Activated naive CD8-positive, alpha-beta T cell treated with anti-CD3 and anti-CD28 coated beads for 36 hours (primary cell): ENCODE results near the gene GPC6. TPM values are rescaled to one million over a fixed set of nuclear protein-coding genes. Genes with fewer than 3 reads are reported as not detected.

Experiments used
- DNase-seq: peaks from one replicate; pipeline ENCODE4 v3.0.0; 2021
- H3K27ac Mint-ChIP-seq: one replicate; pipeline ENCODE4 v1.8.0; 2022; ENCODE audit warnings: mild to moderate bottlenecking, moderate library complexity, mixed read lengths
- H3K27me3 Mint-ChIP-seq: one replicate; pipeline ENCODE4 v1.8.0; 2022; ENCODE audit warnings: mild to moderate bottlenecking, mixed read lengths
- H3K36me3 Mint-ChIP-seq: one replicate; pipeline ENCODE4 v1.8.0; 2021; ENCODE audit warnings: mild to moderate bottlenecking, mixed read lengths
- H3K4me1 Mint-ChIP-seq: one replicate; pipeline ENCODE4 v1.8.0; 2021; ENCODE audit warnings: mixed read lengths
- H3K4me3 Mint-ChIP-seq: one replicate; pipeline ENCODE4 v1.8.0; 2022; ENCODE audit warnings: mild to moderate bottlenecking, moderate library complexity, mixed read lengths
- H3K9me3 Mint-ChIP-seq: one replicate; pipeline ENCODE4 v1.8.0; 2022; ENCODE audit warnings: mixed read lengths
- total RNA-seq, 2 experiments: library from RNA; stranded (reverse); gene quantifications; one replicate each; pipeline ENCODE4 v1.2.3, GENCODE V29; 2021

The GPC6 gene
- total RNA-seq, 2 experiments from 2014 or later = not detected

- no peaks in the 10 kb centered on the region for H3K27me3 Mint-ChIP-seq
- H3K4me1 Mint-ChIP-seq = no peaks in the 10 kb centered on the region
- no peak overlapping the region for H3K27ac Mint-ChIP-seq
- DNase-seq = no peak
- no peaks in the 10 kb centered on the region for H3K36me3 Mint-ChIP-seq
- H3K4me3 Mint-ChIP-seq = no peak overlapping the region
- no peaks in the 10 kb centered on the region for H3K9me3 Mint-ChIP-seq
Observed at GRCh38 chr13:93653776-93654175, 427.2 kb downstream of the GPC6 start.

GRCh38 chr13:93655154-93655553 is 428.5 kb downstream of the GPC6 start:
- Mint-ChIP-seq H3K27ac (no peak overlapping the region), H3K36me3 (no peaks in the 10 kb centered on the region), H3K27me3 (no peaks in the 10 kb centered on the region), H3K9me3 (no peaks in the 10 kb centered on the region), H3K4me1 (no peaks in the 10 kb centered on the region), H3K4me3 (no peak overlapping the region)
- no peak for DNase-seq

- H3K4me3 Mint-ChIP-seq = no peak overlapping the region
- DNase-seq = no peak
- H3K9me3 Mint-ChIP-seq = no peaks in the 10 kb centered on the region
- no peaks in the 10 kb centered on the region for H3K4me1 Mint-ChIP-seq
- H3K27ac Mint-ChIP-seq = no peak overlapping the region
- no peaks in the 10 kb centered on the region for H3K27me3 Mint-ChIP-seq
- no peaks in the 10 kb centered on the region for H3K36me3 Mint-ChIP-seq
Observed at GRCh38 chr13:93660391-93661063, 433.9 kb downstream of the GPC6 start.

- H3K36me3 Mint-ChIP-seq = no peaks in the 10 kb centered on the region
- H3K27ac Mint-ChIP-seq = no peak overlapping the region
- H3K4me3 Mint-ChIP-seq = no peak overlapping the region
- no peak for DNase-seq
- H3K9me3 Mint-ChIP-seq = no peaks in the 10 kb centered on the region
- no peaks in the 10 kb centered on the region for H3K27me3 Mint-ChIP-seq
- H3K4me1 Mint-ChIP-seq = no peaks in the 10 kb centered on the region
Observed at GRCh38 chr13:93670866-93671265, 444.3 kb downstream of the GPC6 start.

- no peaks in the 10 kb centered on the region for H3K9me3 Mint-ChIP-seq
- H3K4me3 Mint-ChIP-seq = no peak overlapping the region
- no peaks in the 10 kb centered on the region for H3K27me3 Mint-ChIP-seq
- no peaks in the 10 kb centered on the region for H3K36me3 Mint-ChIP-seq
- no peak for DNase-seq
- no peaks in the 10 kb centered on the region for H3K4me1 Mint-ChIP-seq
- H3K27ac Mint-ChIP-seq = no peak overlapping the region
Observed at GRCh38 chr13:93672996-93673395, 446.4 kb downstream of the GPC6 start.

GRCh38 chr13:93673885-93674284 is 447.3 kb downstream of the GPC6 start:
- H3K4me3 Mint-ChIP-seq = no peak overlapping the region
- H3K4me1 Mint-ChIP-seq = no peaks in the 10 kb centered on the region
- no peak overlapping the region for H3K27ac Mint-ChIP-seq
- no peaks in the 10 kb centered on the region for H3K36me3 Mint-ChIP-seq
- H3K27me3 Mint-ChIP-seq = no peaks in the 10 kb centered on the region
- no peaks in the 10 kb centered on the region for H3K9me3 Mint-ChIP-seq
- DNase-seq = no peak

GRCh38 chr13:93674337-93674755 is 447.7 kb downstream of the GPC6 start:
- H3K4me1 Mint-ChIP-seq = no peaks in the 10 kb centered on the region
- no peak for DNase-seq
- no peak overlapping the region for H3K4me3 Mint-ChIP-seq
- no peak overlapping the region for H3K27ac Mint-ChIP-seq
- no peaks in the 10 kb centered on the region for H3K9me3 Mint-ChIP-seq
- H3K27me3 Mint-ChIP-seq = no peaks in the 10 kb centered on the region
- no peaks in the 10 kb centered on the region for H3K36me3 Mint-ChIP-seq

GRCh38 chr13:93680329-93680728 is 453.7 kb downstream of the GPC6 start:
- no peak overlapping the region for H3K4me3 Mint-ChIP-seq
- H3K27me3 Mint-ChIP-seq = no peaks in the 10 kb centered on the region
- DNase-seq = no peak
- no peaks in the 10 kb centered on the region for H3K36me3 Mint-ChIP-seq
- H3K9me3 Mint-ChIP-seq = no peaks in the 10 kb centered on the region
- H3K4me1 Mint-ChIP-seq = no peaks in the 10 kb centered on the region
- no peak overlapping the region for H3K27ac Mint-ChIP-seq

- no peaks in the 10 kb centered on the region for H3K36me3 Mint-ChIP-seq
- H3K4me1 Mint-ChIP-seq = no peaks in the 10 kb centered on the region
- no peaks in the 10 kb centered on the region for H3K9me3 Mint-ChIP-seq
- DNase-seq = no peak
- no peak overlapping the region for H3K4me3 Mint-ChIP-seq
- H3K27me3 Mint-ChIP-seq = peaks cover 3% of the 10 kb centered on the region
- no peak overlapping the region for H3K27ac Mint-ChIP-seq
Observed at GRCh38 chr13:93685900-93686299, 459.3 kb downstream of the GPC6 start.

GRCh38 chr13:93686399-93686798 is 459.8 kb downstream of the GPC6 start:
- Mint-ChIP-seq H3K27ac (no peak overlapping the region), H3K36me3 (no peaks in the 10 kb centered on the region), H3K4me3 (no peak overlapping the region), H3K27me3 (peaks cover 3% of the 10 kb centered on the region), H3K9me3 (no peaks in the 10 kb centered on the region), H3K4me1 (no peaks in the 10 kb centered on the region)
- no peak for DNase-seq

- Mint-ChIP-seq H3K9me3 (no peaks in the 10 kb centered on the region), H3K36me3 (no peaks in the 10 kb centered on the region), H3K27me3 (peaks cover 3% of the 10 kb centered on the region), H3K4me1 (no peaks in the 10 kb centered on the region), H3K27ac (no peak overlapping the region), H3K4me3 (no peak overlapping the region)
- DNase-seq = no peak
Observed at GRCh38 chr13:93687261-93687660, 460.7 kb downstream of the GPC6 start.

GRCh38 chr13:93689333-93689732 is 462.7 kb downstream of the GPC6 start:
- no peak for DNase-seq
- H3K27ac Mint-ChIP-seq = no peak overlapping the region
- no peaks in the 10 kb centered on the region for H3K4me1 Mint-ChIP-seq
- no peaks in the 10 kb centered on the region for H3K36me3 Mint-ChIP-seq
- H3K4me3 Mint-ChIP-seq = no peak overlapping the region
- no peaks in the 10 kb centered on the region for H3K9me3 Mint-ChIP-seq
- peaks cover 3% of the 10 kb centered on the region for H3K27me3 Mint-ChIP-seq

GRCh38 chr13:93690139-93690538 is 463.5 kb downstream of the GPC6 start:
- no peak for DNase-seq
- no peak overlapping the region for H3K4me3 Mint-ChIP-seq
- no peak overlapping the region for H3K27ac Mint-ChIP-seq
- H3K4me1 Mint-ChIP-seq = no peaks in the 10 kb centered on the region
- H3K9me3 Mint-ChIP-seq = no peaks in the 10 kb centered on the region
- peaks cover 3% of the 10 kb centered on the region for H3K27me3 Mint-ChIP-seq
- no peaks in the 10 kb centered on the region for H3K36me3 Mint-ChIP-seq

GRCh38 chr13:93698016-93698613 is 471.5 kb downstream of the GPC6 start:
- Mint-ChIP-seq H3K36me3 (no peaks in the 10 kb centered on the region), H3K27me3 (peaks cover 4% of the 10 kb centered on the region), H3K4me3 (no peak overlapping the region), H3K27ac (no peak overlapping the region), H3K4me1 (no peaks in the 10 kb centered on the region), H3K9me3 (peaks cover 2% of the 10 kb centered on the region)
- DNase-seq = no peak

GRCh38 chr13:93700115-93700514 is 473.5 kb downstream of the GPC6 start:
- no peaks in the 10 kb centered on the region for H3K4me1 Mint-ChIP-seq
- H3K27me3 Mint-ChIP-seq = peaks cover 4% of the 10 kb centered on the region
- no peak for DNase-seq
- H3K4me3 Mint-ChIP-seq = no peak overlapping the region
- no peaks in the 10 kb centered on the region for H3K36me3 Mint-ChIP-seq
- H3K9me3 Mint-ChIP-seq = peaks cover 2% of the 10 kb centered on the region
- no peak overlapping the region for H3K27ac Mint-ChIP-seq
